DMS53 (cell line): ENCODE measurements around the gene PTBP2.

Experiments
- DNase-seq: peaks from one replicate; lab custom pipeline; 2025; lab: John Stamatoyannopoulos, UW

PTBP2 gene

DNA sequence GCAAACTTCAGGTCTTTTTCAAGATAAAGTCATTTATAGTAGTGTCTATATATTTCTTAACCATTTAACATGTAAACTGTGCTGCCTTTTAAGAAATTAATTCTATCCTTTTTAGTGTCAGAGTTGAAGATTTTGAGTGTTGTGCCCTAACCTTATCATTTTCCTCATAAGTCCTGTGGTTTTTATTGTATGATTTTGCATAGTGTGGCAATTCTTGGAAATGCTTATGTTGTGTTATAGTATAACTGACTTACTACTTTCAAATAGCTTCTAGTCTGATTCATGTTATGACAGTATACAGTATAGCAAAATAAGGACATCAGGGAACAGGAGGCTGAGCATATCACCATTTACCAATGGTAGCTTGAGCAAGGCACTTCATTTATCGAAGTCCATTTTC, 99.1 kb downstream of the PTBP2 start:
- no peak for DNase-seq

DNA sequence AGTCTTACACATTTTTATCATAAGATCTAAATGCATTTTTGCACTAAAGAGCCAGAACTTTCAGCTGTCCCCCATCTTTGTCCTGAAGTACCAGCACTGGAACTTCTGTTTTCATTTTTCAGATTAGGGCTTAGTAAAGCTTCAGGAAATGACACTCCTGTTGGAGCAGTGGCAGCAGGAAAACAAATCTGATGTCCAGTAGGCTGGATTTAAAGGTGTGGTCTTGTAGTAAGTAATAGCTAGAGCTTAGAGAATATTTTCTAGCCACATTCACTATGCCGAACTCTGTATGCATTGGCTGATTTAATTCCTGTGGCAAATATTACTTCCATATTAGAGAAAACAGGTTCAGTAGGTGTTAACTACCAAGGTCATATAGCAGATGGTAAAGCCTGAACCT, 103.6 kb downstream of the PTBP2 start:
- no peak for DNase-seq

DNA sequence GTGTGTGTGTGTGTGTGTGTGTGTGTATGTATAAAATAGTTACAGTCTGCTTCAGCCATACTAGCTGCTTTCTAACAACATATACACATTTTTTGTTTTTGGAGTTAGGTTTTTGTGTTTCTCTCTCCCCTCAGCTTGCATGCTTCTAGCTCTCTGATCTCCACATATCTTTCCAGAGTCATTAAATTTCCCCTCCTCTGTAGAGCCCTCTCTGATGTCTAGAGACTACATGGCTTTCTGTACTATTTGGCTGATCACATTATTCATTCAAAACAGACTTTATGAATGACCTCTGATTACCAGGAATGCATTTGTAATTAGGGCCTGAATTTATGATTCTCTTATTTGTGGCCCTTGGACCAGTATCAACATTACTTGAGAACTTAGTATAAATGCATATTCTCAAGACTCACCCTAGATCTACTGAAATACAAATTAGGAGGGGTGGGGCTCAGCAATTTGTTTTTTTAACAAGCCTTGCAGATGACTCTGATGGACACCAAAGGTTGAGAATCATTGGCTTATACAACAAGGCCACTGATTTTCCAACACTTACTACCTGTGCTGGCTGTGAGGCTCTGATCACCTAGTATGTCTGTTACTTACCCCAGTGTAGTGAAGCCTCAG, 104.5 kb downstream of the PTBP2 start:
- no peak for DNase-seq

- DNase-seq, result no peak
These were observed 111.8 kb downstream of the PTBP2 start for GRCh38 chr1:96833376-96833775.

DNA sequence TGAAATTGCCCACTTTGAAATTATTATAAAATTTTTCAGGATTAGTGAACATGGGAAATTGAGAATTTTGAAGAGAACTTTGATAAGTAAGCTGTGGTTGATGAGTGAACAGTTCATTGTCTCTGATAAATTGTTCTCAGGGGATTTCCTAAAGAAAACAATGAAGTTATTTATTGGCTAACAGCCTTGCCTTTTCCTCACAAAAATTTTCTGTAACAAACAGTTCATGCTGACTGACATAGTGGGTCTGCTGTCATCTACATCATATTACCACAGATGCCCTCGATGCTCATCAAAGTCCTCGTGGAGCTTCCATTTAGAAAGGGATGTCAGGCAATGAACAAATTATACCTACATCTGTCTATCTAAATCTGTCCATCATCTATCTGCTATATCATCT, 113.4 kb downstream of the PTBP2 start:
- no peak for DNase-seq

- DNase-seq, result no peak
These were observed 115.6 kb downstream of the PTBP2 start for GRCh38 chr1:96837057-96837780.

GRCh38 chr1:96837781-96838216, 116.2 kb downstream of the PTBP2 start:
- no peak for DNase-seq

DNA sequence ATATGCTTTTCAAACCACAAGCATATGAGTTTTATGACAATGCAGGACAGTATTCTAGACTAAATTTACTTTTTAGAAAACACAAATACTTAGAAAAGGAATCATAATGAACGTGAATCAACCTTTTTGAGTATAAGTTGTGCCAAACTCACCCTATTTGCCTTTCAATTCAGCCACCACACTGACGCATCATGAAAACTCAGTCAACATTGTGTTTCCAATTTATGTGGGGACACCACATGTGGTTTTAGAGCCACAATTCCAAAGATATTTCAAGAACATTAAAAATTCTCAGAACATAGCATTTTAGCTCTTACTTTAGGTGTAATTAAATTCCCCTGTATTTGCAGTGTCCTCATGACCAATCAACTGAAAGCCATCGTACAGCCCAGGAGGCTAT, 118.8 kb downstream of the PTBP2 start:
- DNase-seq, result no peak

GRCh38 chr1:96842215-96842614, 120.6 kb downstream of the PTBP2 start:
- DNase-seq, result no peak

GRCh38 chr1:96843196-96843595, 121.6 kb downstream of the PTBP2 start:
- peak; percentile 26 for DNase-seq

GRCh38 chr1:96843601-96844000, 122.0 kb downstream of the PTBP2 start:
- no peak for DNase-seq

DNA sequence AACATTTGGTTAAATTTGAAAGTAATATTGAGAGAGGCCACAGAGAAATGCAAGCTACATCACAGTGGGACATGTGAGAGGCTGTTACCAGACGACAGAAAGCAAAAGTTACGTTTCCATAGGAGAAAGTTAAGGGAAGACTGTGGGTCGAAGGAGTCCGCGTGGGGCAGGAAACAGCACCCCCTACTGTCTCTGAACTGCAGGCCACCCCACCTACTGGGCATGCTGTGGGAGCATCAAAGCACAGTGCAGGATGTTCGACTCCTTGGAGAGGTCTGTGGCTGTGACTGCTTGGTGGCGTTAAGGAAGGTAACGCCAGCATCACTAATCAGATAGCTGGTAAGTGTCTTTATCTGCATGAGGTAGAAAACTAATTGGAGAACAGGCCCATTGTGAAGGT, 123.9 kb downstream of the PTBP2 start:
- peak; percentile 59 for DNase-seq

DNA sequence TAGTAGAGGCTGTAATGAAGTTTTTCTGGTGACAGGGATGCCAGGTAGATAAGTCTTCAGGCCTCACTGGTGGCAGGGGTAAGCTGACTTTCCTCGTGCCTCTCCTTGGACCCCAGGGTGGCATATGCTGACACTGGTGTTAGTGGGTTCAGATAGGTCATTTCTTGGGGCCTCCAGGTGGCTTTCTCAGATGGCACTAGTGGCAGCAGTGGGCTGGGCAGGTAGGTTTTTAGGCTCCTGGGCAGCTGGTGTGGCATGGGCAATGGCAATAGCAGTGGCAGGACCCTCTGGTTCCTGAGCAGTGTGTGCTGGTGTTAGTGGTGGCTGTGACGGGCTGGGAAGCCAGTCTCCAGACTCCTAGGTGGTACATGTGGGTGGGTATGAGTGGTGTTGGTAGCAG, 140.3 kb downstream of the PTBP2 start:
- DNase-seq, result no peak

GRCh38 chr1:96863449-96863848, 141.9 kb downstream of the PTBP2 start:
- DNase-seq, result peak; percentile 17
